Measurements from ENCODE around the gene CLRN2. TPM values are rescaled to one million over a fixed set of nuclear protein-coding genes. Genes with fewer than 3 reads are reported as not detected.

CLRN2 gene
- total RNA-seq, 1 experiment from 2014 or later, result not detected

DNA sequence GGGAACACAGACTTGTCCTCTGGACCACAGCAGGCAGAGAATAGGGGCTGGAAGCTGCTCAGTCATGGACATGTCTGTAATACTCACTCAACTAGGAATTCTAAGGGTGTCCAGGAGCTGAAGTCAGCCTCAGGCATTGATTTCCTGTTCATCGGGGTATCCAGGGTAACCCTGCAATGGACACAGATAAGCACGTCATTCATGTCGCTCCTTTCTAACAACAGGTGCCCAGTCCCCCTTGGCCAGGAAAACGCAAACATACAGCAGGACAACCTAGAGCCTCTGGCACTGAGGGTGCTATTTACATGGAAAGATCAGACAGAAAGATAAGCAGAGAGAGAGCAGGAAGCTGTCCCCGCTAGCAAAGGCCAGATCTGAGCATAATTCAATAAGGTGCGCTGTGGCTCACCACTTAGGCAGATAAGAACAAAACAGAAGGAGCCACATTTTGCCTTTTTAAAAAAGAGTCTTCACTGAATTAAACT is 24.3 kb upstream of the CLRN2 start:
- ATAC-seq (no peak), DNase-seq (no peak)
- Histone ChIP-seq H3K9me3 (ENCODE audit: low read length) (no peaks in the 10 kb centered on the region), H3K36me3 (ENCODE audit: low read depth, low read length) (peaks cover 6% of the 10 kb centered on the region), H4K20me1 (ENCODE audit: low read length) (no peaks in the 10 kb centered on the region), H2AFZ (ENCODE audit: low read length) (no peak overlapping the region), H3K9me2 (replicated peaks; ENCODE audit: low read length) (no peaks in the 10 kb centered on the region), H3K9ac (ENCODE audit: low read length) (no peak overlapping the region), H3K79me2 (ENCODE audit: low read length) (no peaks in the 10 kb centered on the region), H3K27ac (ENCODE audit: low read length) (no peak overlapping the region), H3K27me3 (ENCODE audit: low read length) (no peaks in the 10 kb centered on the region), H3K4me1 (ENCODE audit: insufficient read depth, low read length) (peaks cover 13% of the 10 kb centered on the region; the same call in 1 of the 2 replicates), H3F3A (ENCODE audit: low read length, unreplicated experiment) (no peaks in the 10 kb centered on the region), H3K4me3 (ENCODE audit: low read length) (no peak overlapping the region), H3K4me2 (ENCODE audit: low read length) (no peak overlapping the region)
- ChIA-PET CTCF (no interaction called here), POLR2A (ENCODE audit: unreplicated experiment) (no interaction called here)
- TF ChIP-seq, protein P1, sequence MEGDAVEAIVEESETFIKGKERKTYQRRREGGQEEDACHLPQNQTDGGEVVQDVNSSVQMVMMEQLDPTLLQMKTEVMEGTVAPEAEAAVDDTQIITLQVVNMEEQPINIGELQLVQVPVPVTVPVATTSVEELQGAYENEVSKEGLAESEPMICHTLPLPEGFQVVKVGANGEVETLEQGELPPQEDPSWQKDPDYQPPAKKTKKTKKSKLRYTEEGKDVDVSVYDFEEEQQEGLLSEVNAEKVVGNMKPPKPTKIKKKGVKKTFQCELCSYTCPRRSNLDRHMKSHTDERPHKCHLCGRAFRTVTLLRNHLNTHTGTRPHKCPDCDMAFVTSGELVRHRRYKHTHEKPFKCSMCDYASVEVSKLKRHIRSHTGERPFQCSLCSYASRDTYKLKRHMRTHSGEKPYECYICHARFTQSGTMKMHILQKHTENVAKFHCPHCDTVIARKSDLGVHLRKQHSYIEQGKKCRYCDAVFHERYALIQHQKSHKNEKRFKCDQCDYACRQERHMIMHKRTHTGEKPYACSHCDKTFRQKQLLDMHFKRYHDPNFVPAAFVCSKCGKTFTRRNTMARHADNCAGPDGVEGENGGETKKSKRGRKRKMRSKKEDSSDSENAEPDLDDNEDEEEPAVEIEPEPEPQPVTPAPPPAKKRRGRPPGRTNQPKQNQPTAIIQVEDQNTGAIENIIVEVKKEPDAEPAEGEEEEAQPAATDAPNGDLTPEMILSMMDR (conservative IDR thresholded peaks at IDR 0.05; ENCODE audit: low read depth, low read length), result no peak
- TF ChIP-seq EZH2phosphoT487 (IDR thresholded peaks at IDR 0.05; ENCODE audit: borderline replicate concordance, low read length), result no peak
- no peak for TF ChIP-seq EZH2 (IDR thresholded peaks at IDR 0.05; ENCODE audit: low read length, unreplicated experiment)
- intact Hi-C loops (cut with micrococcal nuclease), result no loop called here
- BruUV-seq (replicated peaks), result no TSS peak

DNA sequence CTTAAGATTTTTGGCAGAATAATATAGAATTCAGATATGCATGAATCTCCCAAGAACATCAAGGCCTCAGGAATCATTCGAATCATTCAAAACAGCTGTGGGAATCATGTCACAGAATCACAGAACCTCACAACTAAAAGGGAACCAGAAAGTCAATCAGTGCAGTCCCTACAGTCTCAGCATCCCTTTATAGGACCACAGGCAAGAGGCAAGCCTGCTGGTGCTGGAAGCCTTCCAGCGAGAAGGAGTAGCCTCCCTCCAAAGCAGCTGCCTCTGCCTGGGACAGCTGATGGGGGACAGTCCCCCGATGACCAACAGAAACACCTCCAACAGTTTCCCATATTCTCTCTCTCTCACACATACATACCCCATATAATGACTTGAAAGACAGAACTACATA is 23.8 kb upstream of the CLRN2 start:
- H3K36me3 ChIP-seq (ENCODE audit: low read depth, low read length), result peaks cover 6% of the 10 kb centered on the region
- H3K4me3 ChIP-seq (ENCODE audit: low read length), result no peak overlapping the region
- H3K27ac ChIP-seq (ENCODE audit: low read length), result no peak overlapping the region
- H3K27me3 ChIP-seq (ENCODE audit: low read length), result no peaks in the 10 kb centered on the region
- H2AFZ ChIP-seq (ENCODE audit: low read length), result no peak overlapping the region
- DNase-seq, result no peak
- ATAC-seq, result no peak
- H3K4me2 ChIP-seq (ENCODE audit: low read length), result no peak overlapping the region
- TF ChIP-seq EZH2phosphoT487 (IDR thresholded peaks at IDR 0.05; ENCODE audit: borderline replicate concordance, low read length) (no peak), EZH2 (IDR thresholded peaks at IDR 0.05; ENCODE audit: low read length, unreplicated experiment) (no peak)
- TF ChIP-seq, protein P1 (conservative IDR thresholded peaks at IDR 0.05; ENCODE audit: low read depth, low read length), result no peak
- peaks cover 13% of the 10 kb centered on the region; the same call in 1 of the 2 replicates for H3K4me1 ChIP-seq (ENCODE audit: insufficient read depth, low read length)
- H3F3A ChIP-seq (ENCODE audit: low read length, unreplicated experiment), result no peaks in the 10 kb centered on the region
- CTCF ChIA-PET, result no interaction called here
- H4K20me1 ChIP-seq (ENCODE audit: low read length), result no peaks in the 10 kb centered on the region
- no peaks in the 10 kb centered on the region for H3K79me2 ChIP-seq (ENCODE audit: low read length)
- no peaks in the 10 kb centered on the region for H3K9me3 ChIP-seq (ENCODE audit: low read length)
- BruUV-seq (replicated peaks), result no TSS peak
- POLR2A ChIA-PET (ENCODE audit: unreplicated experiment), result no interaction called here
- no peak overlapping the region for H3K9ac ChIP-seq (ENCODE audit: low read length)
- no peaks in the 10 kb centered on the region for H3K9me2 ChIP-seq (replicated peaks; ENCODE audit: low read length)
- intact Hi-C loops (cut with micrococcal nuclease), result no loop called here

DNA sequence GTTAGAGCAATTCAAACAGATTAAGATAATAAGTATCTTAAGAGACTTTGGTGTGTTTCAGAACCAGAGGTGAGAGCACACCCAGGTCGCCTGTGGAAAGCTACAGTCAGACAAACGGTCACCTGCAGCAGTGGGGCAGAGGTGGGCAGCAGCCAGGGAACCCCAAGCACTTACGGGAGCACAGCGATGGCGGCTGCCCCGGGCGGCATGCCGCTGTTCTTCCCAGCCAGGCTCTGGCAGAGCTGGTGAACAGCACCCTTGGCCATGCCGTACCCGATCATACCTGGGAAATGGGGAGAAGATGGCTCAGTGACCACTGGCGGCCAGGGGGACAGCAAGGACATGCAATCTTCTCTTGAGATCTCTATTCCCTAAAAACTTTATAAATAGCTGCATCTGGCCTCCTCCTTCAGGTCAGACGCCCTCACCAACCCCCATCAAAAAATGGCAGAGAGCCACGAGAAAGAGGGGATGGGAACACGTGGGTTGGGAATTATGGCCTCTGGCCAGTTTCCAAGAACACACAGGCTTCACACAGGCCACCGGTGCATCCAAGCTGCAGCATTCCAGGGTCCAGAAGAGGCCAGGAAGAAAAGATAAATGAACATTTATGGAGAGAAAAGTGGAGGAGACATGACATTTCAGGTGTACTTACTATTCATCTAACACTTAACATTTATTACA is 22.8 kb upstream of the CLRN2 start:
- Histone ChIP-seq H3K9ac (ENCODE audit: low read length) (no peak overlapping the region), H3K27me3 (ENCODE audit: low read length) (no peaks in the 10 kb centered on the region), H3K4me2 (ENCODE audit: low read length) (no peak overlapping the region), H3K27ac (ENCODE audit: low read length) (no peak overlapping the region), H3K4me1 (ENCODE audit: insufficient read depth, low read length) (peaks cover 13% of the 10 kb centered on the region; the same call in 1 of the 2 replicates), H3K9me3 (ENCODE audit: low read length) (no peaks in the 10 kb centered on the region), H2AFZ (ENCODE audit: low read length) (no peak overlapping the region), H4K20me1 (ENCODE audit: low read length) (no peaks in the 10 kb centered on the region), H3K4me3 (ENCODE audit: low read length) (no peak overlapping the region), H3F3A (ENCODE audit: low read length, unreplicated experiment) (no peaks in the 10 kb centered on the region), H3K36me3 (ENCODE audit: low read depth, low read length) (no peaks in the 10 kb centered on the region; the same call in 1 of the 2 replicates), H3K79me2 (ENCODE audit: low read length) (no peaks in the 10 kb centered on the region), H3K9me2 (replicated peaks; ENCODE audit: low read length) (no peaks in the 10 kb centered on the region)
- ATAC-seq (no peak), DNase-seq (no peak)
- TF ChIP-seq, protein P1 (conservative IDR thresholded peaks at IDR 0.05; ENCODE audit: low read depth, low read length), result no peak
- no peak for TF ChIP-seq EZH2phosphoT487 (IDR thresholded peaks at IDR 0.05; ENCODE audit: borderline replicate concordance, low read length)
- no peak for TF ChIP-seq EZH2 (IDR thresholded peaks at IDR 0.05; ENCODE audit: low read length, unreplicated experiment)
- ChIA-PET POLR2A (ENCODE audit: unreplicated experiment) (no interaction called here), CTCF (no interaction called here)
- no TSS peak for BruUV-seq (replicated peaks)
- intact Hi-C loops (cut with micrococcal nuclease), result no loop called here
